PFSK-1 (cell line): Measurements from ENCODE around the gene EFEMP1.

ENCODE experiments used
- FOXP2 ChIP-seq: optimal IDR thresholded peaks from 2 replicates; pipeline ENCODE3; 2011; ENCODE audit warnings: borderline replicate concordance, control low read depth, inconsistent platforms; ENCODE audit not compliant: insufficient read depth; ENCODE audit errors: extremely low read length, extremely low read depth
- POLR2AphosphoS5 ChIP-seq: IDR thresholded peaks from 2 replicates; pipeline ENCODE4 v1.6.1; 2012; ENCODE audit warnings: low read depth, mild to moderate bottlenecking, control low read depth, low read length, moderate library complexity
- REST ChIP-seq, 2 experiments: IDR thresholded peaks; 2 replicates each; pipeline versions ENCODE4 v1.6.1 to v1.8.0; 2011 to 2012; ENCODE audit warnings: low read depth in 2 of 2, low read length in 2 of 2, control low read depth in 1 of 2, inconsistent platforms in 1 of 2, mild to moderate bottlenecking in 1 of 2, moderate library complexity in 1 of 2; ENCODE audit not compliant: insufficient read depth in 1 of 2
- SIN3A ChIP-seq: IDR thresholded peaks from 2 replicates; pipeline ENCODE4 v1.6.1; 2012; ENCODE audit warnings: mild to moderate bottlenecking, low read length, moderate library complexity, borderline replicate concordance; ENCODE audit not compliant: insufficient read depth
- TAF1 ChIP-seq: IDR thresholded peaks from 2 replicates; pipeline ENCODE4 v1.6.1; 2012; ENCODE audit warnings: low read length, control low read depth, borderline replicate concordance; ENCODE audit not compliant: insufficient read depth

Gene EFEMP1

GRCh38 chr2:55885127-55885943 is 38.2 kb downstream of the EFEMP1 start:
- TF ChIP-seq SIN3A = no peak; the same call in 1 of the 2 replicates
- TF ChIP-seq POLR2AphosphoS5 = peak; percentile 33; the same call in 1 of the 2 replicates

- no peak for TF ChIP-seq REST (IDR thresholded peaks at IDR 0.05; ENCODE audit: insufficient read depth in 1 of 2, low read depth in 2 of 2, low read length in 2 of 2)
- TF ChIP-seq TAF1 = no peak
- TF ChIP-seq SIN3A = no peak
- TF ChIP-seq FOXP2 = no peak
- no peak for TF ChIP-seq POLR2AphosphoS5
Measured at GRCh38 chr2:55883829-55884228, 39.8 kb downstream of the EFEMP1 start.

- no peak for TF ChIP-seq FOXP2
- no peak for TF ChIP-seq TAF1
- TF ChIP-seq POLR2AphosphoS5 = no peak
- no peak for TF ChIP-seq REST (IDR thresholded peaks at IDR 0.05; ENCODE audit: insufficient read depth in 1 of 2, low read depth in 2 of 2, low read length in 2 of 2)
- TF ChIP-seq SIN3A = no peak
Measured at GRCh38 chr2:55883357-55883756, 40.2 kb downstream of the EFEMP1 start.

- TF ChIP-seq FOXP2 (no peak), TAF1 (no peak), POLR2AphosphoS5 (no peak), SIN3A (no peak), REST (IDR thresholded peaks at IDR 0.05; ENCODE audit: insufficient read depth in 1 of 2, low read depth in 2 of 2, low read length in 2 of 2) (no peak)
Measured at GRCh38 chr2:55882954-55883353, 40.6 kb downstream of the EFEMP1 start.

GRCh38 chr2:55880416-55881143 is 43.0 kb downstream of the EFEMP1 start:
- no peak for TF ChIP-seq SIN3A
- TF ChIP-seq TAF1 = no peak
- no peak for TF ChIP-seq REST (IDR thresholded peaks at IDR 0.05; ENCODE audit: insufficient read depth in 1 of 2, low read depth in 2 of 2, low read length in 2 of 2)
- no peak for TF ChIP-seq FOXP2
- no peak for TF ChIP-seq POLR2AphosphoS5
